Subcutaneous abdominal adipose tissue (tissue), 5 donors: Measurements from ENCODE around the gene CNBD2.
"Not testable (repeated sequence)": the region's sequence is repeated elsewhere in the genome, so short reads cannot be mapped to it uniquely, and the experiment has no call there.

Source experiments
- H3K27ac ChIP-seq: one replicate; pipeline ENCODE4 v1.7.0; 2013; ENCODE audit warnings: low read depth, mild to moderate bottlenecking, inconsistent platforms, low read length, moderate library complexity
- H3K27me3 ChIP-seq, 5 donors: one replicate each; pipeline ENCODE4 v1.7.0; 2013; ENCODE audit warnings: low read length in 5 of 5, inconsistent platforms in 1 of 5; ENCODE audit not compliant: control insufficient read depth in 5 of 5, insufficient read depth in 4 of 5
- H3K36me3 ChIP-seq, 5 donors: one replicate each; pipeline ENCODE4 v1.7.0; 2013; ENCODE audit warnings: low read length in 5 of 5; ENCODE audit not compliant: control insufficient read depth in 5 of 5, insufficient read depth in 5 of 5
- H3K4me1 ChIP-seq, 5 donors: one replicate each; pipeline ENCODE4 v1.7.0; 2013; ENCODE audit warnings: low read length in 5 of 5, mild to moderate bottlenecking in 3 of 5, moderate library complexity in 1 of 5; ENCODE audit not compliant: control insufficient read depth in 5 of 5, insufficient read depth in 5 of 5
- H3K4me3 ChIP-seq, 5 donors: one replicate each; pipeline ENCODE4 v1.7.0; 2013; ENCODE audit warnings: low read length in 5 of 5, low read depth in 1 of 5
- H3K9ac ChIP-seq, 5 donors: one replicate each; pipeline ENCODE4 v1.7.0; 2013; ENCODE audit warnings: low read length in 5 of 5, mild to moderate bottlenecking in 4 of 5, moderate library complexity in 3 of 5
- H3K9me3 ChIP-seq, 5 donors: one replicate each; pipeline ENCODE4 v1.7.0; 2013; ENCODE audit warnings: low read length in 5 of 5; ENCODE audit not compliant: control insufficient read depth in 5 of 5
- donor health status: healthy.
- donor health status: healthy.
- donor health status: healthy.
- donor health status: healthy.
- donor health status: healthy.

The CNBD2 gene

GRCh38 chr20:35991142-35991771, 22.9 kb downstream of the CNBD2 start:
- Histone ChIP-seq H3K27me3 (no peaks in the 10 kb centered on the region), H3K4me3 (no peak overlapping the region), H3K9ac (no peak overlapping the region), H3K27ac (no peak overlapping the region), H3K9me3 (no peaks in the 10 kb centered on the region), H3K36me3 (no peaks in the 10 kb centered on the region), H3K4me1 (peaks cover 0 to 7% (median 2%) of the 10 kb centered on the region in 5 donors)

GRCh38 chr20:35992713-35993335, 24.4 kb downstream of the CNBD2 start:
- no peaks in the 10 kb centered on the region for H3K36me3 ChIP-seq
- H3K9ac ChIP-seq, result peak overlapping the region in 1 of 5 donors; percentile 11
- no peak overlapping the region for H3K4me3 ChIP-seq
- H3K27me3 ChIP-seq, result no peaks in the 10 kb centered on the region
- no peak overlapping the region for H3K27ac ChIP-seq
- no peaks in the 10 kb centered on the region for H3K9me3 ChIP-seq
- H3K4me1 ChIP-seq, result peaks cover 0 to 7% (median 2%) of the 10 kb centered on the region in 5 donors

GRCh38 chr20:35994994-35995453, 26.6 kb downstream of the CNBD2 start:
- Histone ChIP-seq H3K27ac (no peak overlapping the region), H3K27me3 (no peaks in the 10 kb centered on the region), H3K9ac (no peak overlapping the region), H3K9me3 (no peaks in the 10 kb centered on the region), H3K36me3 (no peaks in the 10 kb centered on the region), H3K4me1 (peaks cover 0 to 7% (median 2%) of the 10 kb centered on the region in 5 donors), H3K4me3 (no peak overlapping the region)

- not testable (repeated sequence) for H3K27ac ChIP-seq, H3K36me3 ChIP-seq, H3K4me1 ChIP-seq, H3K9ac ChIP-seq, H3K4me3 ChIP-seq, H3K27me3 ChIP-seq, H3K9me3 ChIP-seq
These were observed 28.1 kb downstream of the CNBD2 start for GRCh38 chr20:35996492-35996891.

GRCh38 chr20:36001331-36001730, 32.9 kb downstream of the CNBD2 start:
- H3K27me3 ChIP-seq, H3K4me1 ChIP-seq, H3K4me3 ChIP-seq, H3K27ac ChIP-seq, H3K36me3 ChIP-seq, H3K9ac ChIP-seq, H3K9me3 ChIP-seq: not testable (repeated sequence)

GRCh38 chr20:36002855-36003254, 34.5 kb downstream of the CNBD2 start:
- no peaks in the 10 kb centered on the region for H3K4me1 ChIP-seq
- peaks cover 0 to 6% (median 4%) of the 10 kb centered on the region in 5 donors for H3K9me3 ChIP-seq
- H3K9ac ChIP-seq, result no peak overlapping the region
- no peaks in the 10 kb centered on the region for H3K27me3 ChIP-seq
- H3K4me3 ChIP-seq, result no peak overlapping the region
- no peaks in the 10 kb centered on the region for H3K36me3 ChIP-seq
- H3K27ac ChIP-seq, result no peak overlapping the region

GRCh38 chr20:36004045-36004444, 35.7 kb downstream of the CNBD2 start:
- no peaks in the 10 kb centered on the region for H3K27me3 ChIP-seq
- H3K9ac ChIP-seq, result no peak overlapping the region
- no peak overlapping the region for H3K27ac ChIP-seq
- no peak overlapping the region for H3K4me3 ChIP-seq
- H3K4me1 ChIP-seq, result no peaks in the 10 kb centered on the region
- H3K9me3 ChIP-seq, result peaks cover 0 to 6% (median 4%) of the 10 kb centered on the region in 5 donors
- no peaks in the 10 kb centered on the region for H3K36me3 ChIP-seq

- Histone ChIP-seq H3K4me3 (no peak overlapping the region), H3K27ac (no peak overlapping the region), H3K4me1 (no peaks in the 10 kb centered on the region), H3K9me3 (peaks cover 0 to 6% (median 4%) of the 10 kb centered on the region in 5 donors), H3K27me3 (no peaks in the 10 kb centered on the region), H3K36me3 (no peaks in the 10 kb centered on the region), H3K9ac (no peak overlapping the region)
These were observed 40.2 kb downstream of the CNBD2 start for GRCh38 chr20:36008461-36009035.

- Histone ChIP-seq H3K4me1 (no peaks in the 10 kb centered on the region), H3K27me3 (no peaks in the 10 kb centered on the region), H3K9ac (no peak overlapping the region), H3K9me3 (no peaks in the 10 kb centered on the region), H3K36me3 (no peaks in the 10 kb centered on the region), H3K4me3 (no peak overlapping the region), H3K27ac (no peak overlapping the region)
These were observed 41.7 kb downstream of the CNBD2 start for GRCh38 chr20:36010076-36010475.

- H3K36me3 ChIP-seq, result no peaks in the 10 kb centered on the region
- H3K27ac ChIP-seq, result no peak overlapping the region
- no peaks in the 10 kb centered on the region for H3K27me3 ChIP-seq
- no peak overlapping the region for H3K4me3 ChIP-seq
- peaks cover 0 to 1% (median 0%) of the 10 kb centered on the region in 5 donors for H3K4me1 ChIP-seq
- H3K9me3 ChIP-seq, result no peaks in the 10 kb centered on the region
- no peak overlapping the region for H3K9ac ChIP-seq
These were observed 42.4 kb downstream of the CNBD2 start for GRCh38 chr20:36010825-36011224.
